Measurements from ENCODE around the gene KLK13.

KLK13 gene

DNA sequence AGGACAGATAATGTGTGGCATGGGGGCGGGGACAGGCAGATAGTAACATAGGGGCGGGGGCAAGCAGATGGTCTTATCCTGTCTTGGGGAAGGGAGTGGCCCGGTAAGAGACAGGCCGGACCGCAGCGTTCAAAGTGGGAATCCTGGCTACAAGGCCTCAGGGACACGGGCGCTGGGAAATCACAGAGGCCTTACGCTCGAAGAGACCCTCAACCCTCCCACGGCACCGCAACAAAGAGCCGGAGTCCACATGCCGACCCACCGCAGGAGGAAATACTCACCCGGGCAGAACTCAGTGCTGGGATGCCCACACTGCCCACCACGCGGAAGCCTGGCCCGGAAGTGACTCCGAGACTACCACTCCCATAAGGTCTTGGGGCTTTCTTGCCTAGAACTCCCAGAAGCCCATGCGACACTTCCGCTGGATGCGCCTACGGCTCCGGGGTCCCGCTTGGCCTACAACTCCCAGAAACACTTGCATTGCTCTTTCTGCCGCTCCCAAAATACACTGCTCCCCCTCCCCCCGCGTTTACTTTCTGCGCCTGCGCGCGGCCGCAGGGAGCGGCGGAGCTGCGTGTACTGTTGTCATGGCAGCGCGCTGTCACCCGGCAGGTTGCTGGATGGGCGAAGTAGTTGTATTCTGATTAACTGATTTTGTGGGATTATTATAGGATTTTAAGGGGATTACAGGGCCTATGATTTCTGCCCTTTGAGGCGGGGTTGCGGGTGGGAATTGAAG, 43.3 kb upstream of the KLK13 start, which contains the start of gene CTU1:
Gene CTU1, minus strand, starts transcription at position 344 of the 739 bp plus-strand sequence. CDS start 3,840 bp downstream, outside the sequence.
- H3K4me1 ChIP-seq (ENCODE audit: control insufficient read depth in 1 of 2, insufficient read depth in 1 of 2, low read depth in 1 of 2, low read length in 1 of 2) = peaks cover 54 to 60% of the 10 kb centered on the region in 2 experiments
- H3K27ac ChIP-seq = peak within 1 kb of the TSS; percentile 84
- TF ChIP-seq CTCF (IDR thresholded peaks at IDR 0.05) = peak; percentile 73
- peak within 1 kb of the TSS; percentile 78 to 87 for H3K4me3 ChIP-seq (ENCODE audit: low read depth in 1 of 2, low read length in 1 of 2)
- H3K9me3 ChIP-seq = no peaks in the 10 kb centered on the region
- H3K36me3 ChIP-seq = peaks cover 4% of the 10 kb centered on the region
- H3K27me3 ChIP-seq = no peaks in the 10 kb centered on the region

DNA sequence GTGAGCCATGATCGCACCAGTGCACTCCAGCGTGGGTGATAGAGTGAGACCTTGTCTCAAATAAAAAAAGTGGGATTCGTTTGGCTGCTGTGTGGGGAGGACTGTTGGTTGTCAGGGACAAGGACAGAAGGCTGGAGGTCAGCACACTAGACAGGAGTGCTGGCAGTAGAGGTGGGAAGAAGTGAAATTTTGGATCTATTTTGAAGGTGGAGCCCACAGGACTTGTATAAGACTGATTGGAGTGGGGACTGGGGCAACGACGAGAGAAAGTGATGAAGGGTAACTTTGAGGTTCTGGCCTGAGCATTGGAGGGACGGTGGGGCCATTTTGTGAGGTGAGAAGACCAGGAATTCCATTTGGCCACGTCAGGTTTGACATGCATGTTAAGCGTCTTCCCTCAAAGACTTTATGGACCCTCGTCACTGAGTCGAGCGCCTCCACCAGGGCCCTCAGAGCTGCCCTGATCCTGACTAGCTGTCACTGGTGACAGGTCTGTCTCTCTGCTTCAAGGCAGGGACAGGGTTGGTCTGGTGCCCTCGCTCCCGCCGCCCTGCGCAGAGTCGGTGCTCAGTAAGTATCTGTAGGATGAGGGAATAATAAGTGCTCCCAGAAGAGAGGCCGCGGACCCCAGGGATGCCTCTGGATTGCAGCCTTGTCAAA, 42.6 kb upstream of the KLK13 start:
- H3K27me3 ChIP-seq = no peaks in the 10 kb centered on the region
- H3K4me3 ChIP-seq (ENCODE audit: low read depth in 1 of 2, low read length in 1 of 2) = peak overlapping the region; percentile 78 to 87
- peaks cover 47 to 53% of the 10 kb centered on the region in 2 experiments for H3K4me1 ChIP-seq (ENCODE audit: control insufficient read depth in 1 of 2, insufficient read depth in 1 of 2, low read depth in 1 of 2, low read length in 1 of 2)
- H3K36me3 ChIP-seq = peaks cover 11% of the 10 kb centered on the region
- peak overlapping the region; percentile 84 for H3K27ac ChIP-seq
- TF ChIP-seq CTCF (IDR thresholded peaks at IDR 0.05) = no peak
- H3K9me3 ChIP-seq = no peaks in the 10 kb centered on the region

DNA sequence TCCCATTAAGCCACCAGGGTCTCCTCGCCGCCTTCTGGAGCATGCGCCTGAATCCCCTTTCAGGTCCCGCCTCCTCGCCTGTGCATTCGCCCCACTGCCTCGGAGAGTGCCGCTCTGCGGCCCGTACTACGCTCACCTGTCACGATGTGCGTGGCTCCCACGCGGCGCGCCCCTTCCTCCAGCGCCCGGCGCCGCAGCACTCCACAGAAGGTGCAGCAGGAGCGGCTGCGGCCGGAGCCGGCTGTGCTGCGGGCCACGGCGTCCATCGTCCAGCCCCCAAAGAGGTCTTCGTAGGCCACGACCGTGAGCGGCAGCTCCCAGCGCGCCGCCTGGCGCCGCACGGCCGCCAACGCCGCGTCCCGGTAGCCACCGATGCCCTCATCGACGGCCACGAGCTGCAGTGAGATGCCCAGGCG, 39.0 kb upstream of the KLK13 start:
- Histone ChIP-seq H3K9me3 (no peaks in the 10 kb centered on the region), H3K36me3 (peaks cover 13% of the 10 kb centered on the region), H3K27ac (no peak overlapping the region), H3K4me3 (ENCODE audit: low read depth in 1 of 2, low read length in 1 of 2) (no peak overlapping the region), H3K4me1 (ENCODE audit: control insufficient read depth in 1 of 2, insufficient read depth in 1 of 2, low read depth in 1 of 2, low read length in 1 of 2) (peaks cover 14 to 17% of the 10 kb centered on the region in 2 experiments), H3K27me3 (no peaks in the 10 kb centered on the region)
- TF ChIP-seq CTCF (IDR thresholded peaks at IDR 0.05) = no peak

- Histone ChIP-seq H3K36me3 (peaks cover 13% of the 10 kb centered on the region), H3K9me3 (no peaks in the 10 kb centered on the region), H3K27me3 (no peaks in the 10 kb centered on the region), H3K4me3 (ENCODE audit: low read depth in 1 of 2, low read length in 1 of 2) (no peak overlapping the region), H3K4me1 (ENCODE audit: control insufficient read depth in 1 of 2, insufficient read depth in 1 of 2, low read depth in 1 of 2, low read length in 1 of 2) (peaks cover 9 to 12% of the 10 kb centered on the region in 2 experiments), H3K27ac (no peak overlapping the region)
- TF ChIP-seq CTCF (IDR thresholded peaks at IDR 0.05) = no peak
Observed at GRCh38 chr19:51102991-51103390, 38.1 kb upstream of the KLK13 start.

- H3K27me3 ChIP-seq = no peaks in the 10 kb centered on the region
- H3K9me3 ChIP-seq = no peaks in the 10 kb centered on the region
- TF ChIP-seq CTCF (IDR thresholded peaks at IDR 0.05) = no peak
- no peak overlapping the region for H3K27ac ChIP-seq
- H3K36me3 ChIP-seq = peaks cover 13% of the 10 kb centered on the region
- no peak overlapping the region for H3K4me3 ChIP-seq (ENCODE audit: low read depth in 1 of 2, low read length in 1 of 2)
- peaks cover 10 to 18% of the 10 kb centered on the region in 2 experiments for H3K4me1 ChIP-seq (ENCODE audit: control insufficient read depth in 1 of 2, insufficient read depth in 1 of 2, low read depth in 1 of 2, low read length in 1 of 2)
Observed at GRCh38 chr19:51101171-51101865, 36.4 kb upstream of the KLK13 start.
